Measurements from ENCODE around the gene GRIN3B. TPM values are rescaled to one million over a fixed set of nuclear protein-coding genes. Genes with fewer than 3 reads are reported as not detected.

The GRIN3B gene
- total and polyA plus RNA-seq, 2 donors (not counting 1 experiment from before 2014, with no cell fraction given): 0.10 to 0.42 TPM

DNA sequence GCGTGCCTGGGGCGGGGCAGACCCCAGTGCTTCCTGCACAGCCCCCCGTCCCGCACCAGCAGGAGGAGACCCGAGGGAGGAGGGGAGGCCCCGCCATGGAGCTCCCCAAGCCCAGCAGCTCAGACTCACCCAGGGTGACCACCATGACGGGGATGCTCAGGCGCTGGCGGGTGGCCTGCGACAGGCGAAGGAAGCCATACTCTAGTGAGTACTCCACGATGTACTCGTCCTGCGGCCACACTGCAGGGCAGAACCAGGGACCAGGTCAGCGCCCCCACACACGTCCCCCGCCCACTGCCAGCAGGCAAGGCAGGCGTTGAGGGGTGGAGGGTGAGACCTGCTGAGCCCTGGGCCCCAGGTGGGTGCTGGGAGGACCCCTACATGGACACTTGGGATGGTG, 12.1 kb downstream of the GRIN3B start:
- peaks cover 19% of the 10 kb centered on the region for H3K4me1 Mint-ChIP-seq
- H3K27ac Mint-ChIP-seq: no peak overlapping the region
- Histone ChIP-seq H2AFZ (ENCODE audit: insufficient read depth, low read depth, low read length, poor library complexity, severe bottlenecking) (no peak overlapping the region), H3K9me3 (ENCODE audit: control extremely low read depth in 1 of 3, control insufficient read depth in 2 of 3, insufficient read depth in 1 of 3, low read length in 2 of 3) (no peaks in the 10 kb centered on the region), H3K4me2 (replicated peaks; ENCODE audit: low read depth, low read length, poor library complexity, severe bottlenecking) (no peak overlapping the region), H3K36me3 (replicated peaks in 1 of 2; ENCODE audit: control extremely low read depth in 1 of 2, control insufficient read depth in 1 of 2, extremely low read depth in 1 of 2, insufficient read depth in 2 of 2, low read length in 1 of 2) (peaks cover 0 to 41% of the 10 kb centered on the region in 2 experiments), H3K4me3 (ENCODE audit: control extremely low read depth in 1 of 5, extremely low read depth in 1 of 5, insufficient read depth in 1 of 5, low read depth in 2 of 5, low read length in 4 of 5) (no peak overlapping the region), H3K79me2 (ENCODE audit: control insufficient read depth, insufficient read depth, low read length) (peaks cover 52% of the 10 kb centered on the region), H3K4me1 (ENCODE audit: control insufficient read depth in 2 of 2, insufficient read depth in 2 of 2, low read length in 2 of 2) (peaks cover 11 to 21% of the 10 kb centered on the region in 2 donors), H3K27me3 (replicated peaks in 1 of 4; ENCODE audit: control extremely low read depth in 1 of 4, control insufficient read depth in 3 of 4, insufficient read depth in 4 of 4, low read length in 3 of 4) (no peaks in the 10 kb centered on the region), H4K20me1 (ENCODE audit: control insufficient read depth, insufficient read depth, low read length, poor library complexity, severe bottlenecking) (peaks cover 81% of the 10 kb centered on the region), H3K9ac (ENCODE audit: low read length) (no peak overlapping the region), H3K27ac (ENCODE audit: low read length in 2 of 2) (no peak overlapping the region)
- no peak for DNase-seq
- CTCF ChIA-PET: no interaction called here
- H3K9me3 Mint-ChIP-seq (ENCODE audit: insufficient read depth): no peaks in the 10 kb centered on the region
- intact Hi-C loops (cut with micrococcal nuclease): no loop called here
- H3K27me3 Mint-ChIP-seq: no peaks in the 10 kb centered on the region
- POLR2A ChIA-PET: interaction anchor here (0.6 kb wide), 1 partner anchor 175 kb away, joined by 4 read pairs; no protein-coding TSS in a partner anchor
- H3K4me3 Mint-ChIP-seq: no peak overlapping the region
- 99% methylated on average over 16 of the region's 18 CpGs for WGBS (ENCODE audit: insufficient coverage)
- TF ChIP-seq, protein P1, sequence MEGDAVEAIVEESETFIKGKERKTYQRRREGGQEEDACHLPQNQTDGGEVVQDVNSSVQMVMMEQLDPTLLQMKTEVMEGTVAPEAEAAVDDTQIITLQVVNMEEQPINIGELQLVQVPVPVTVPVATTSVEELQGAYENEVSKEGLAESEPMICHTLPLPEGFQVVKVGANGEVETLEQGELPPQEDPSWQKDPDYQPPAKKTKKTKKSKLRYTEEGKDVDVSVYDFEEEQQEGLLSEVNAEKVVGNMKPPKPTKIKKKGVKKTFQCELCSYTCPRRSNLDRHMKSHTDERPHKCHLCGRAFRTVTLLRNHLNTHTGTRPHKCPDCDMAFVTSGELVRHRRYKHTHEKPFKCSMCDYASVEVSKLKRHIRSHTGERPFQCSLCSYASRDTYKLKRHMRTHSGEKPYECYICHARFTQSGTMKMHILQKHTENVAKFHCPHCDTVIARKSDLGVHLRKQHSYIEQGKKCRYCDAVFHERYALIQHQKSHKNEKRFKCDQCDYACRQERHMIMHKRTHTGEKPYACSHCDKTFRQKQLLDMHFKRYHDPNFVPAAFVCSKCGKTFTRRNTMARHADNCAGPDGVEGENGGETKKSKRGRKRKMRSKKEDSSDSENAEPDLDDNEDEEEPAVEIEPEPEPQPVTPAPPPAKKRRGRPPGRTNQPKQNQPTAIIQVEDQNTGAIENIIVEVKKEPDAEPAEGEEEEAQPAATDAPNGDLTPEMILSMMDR (IDR thresholded peaks at IDR 0.05): no peak
- TF ChIP-seq EZH2 (IDR thresholded peaks at IDR 0.05; ENCODE audit: borderline replicate concordance, insufficient read depth, low read depth, low read length, poor library complexity, severe bottlenecking): no peak
- ATAC-seq (ENCODE audit: low read depth): no peak

DNA sequence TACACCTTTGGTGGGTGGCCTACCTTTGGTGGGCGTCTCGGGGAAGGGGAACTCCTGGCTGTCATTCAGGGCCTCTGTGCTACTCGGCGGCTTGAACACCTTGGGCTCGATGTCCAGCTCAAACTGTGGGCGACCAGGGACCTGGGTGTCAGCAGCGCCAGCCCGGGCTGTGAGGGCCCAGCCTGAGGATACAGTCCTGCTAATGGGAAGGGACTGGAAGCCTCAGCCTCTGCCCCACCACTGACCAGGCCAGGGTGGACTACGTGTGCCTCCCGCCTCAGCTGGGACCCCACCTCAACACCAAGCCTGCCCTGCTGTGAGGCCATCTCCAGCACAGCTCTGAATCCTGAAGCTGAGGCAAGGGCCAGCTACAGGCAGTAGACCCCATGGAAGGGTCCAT, 13.0 kb downstream of the GRIN3B start:
- POLR2A ChIA-PET: no interaction called here
- Mint-ChIP-seq H3K9me3 (ENCODE audit: insufficient read depth) (no peaks in the 10 kb centered on the region), H3K4me3 (no peak overlapping the region), H3K27ac (no peak overlapping the region), H3K27me3 (no peaks in the 10 kb centered on the region), H3K4me1 (peaks cover 27% of the 10 kb centered on the region)
- Histone ChIP-seq H3K4me2 (replicated peaks; ENCODE audit: low read depth, low read length, poor library complexity, severe bottlenecking) (no peak overlapping the region), H3K9ac (ENCODE audit: low read length) (no peak overlapping the region), H3K9me3 (ENCODE audit: control extremely low read depth in 1 of 3, control insufficient read depth in 2 of 3, insufficient read depth in 1 of 3, low read length in 2 of 3) (no peaks in the 10 kb centered on the region), H3K4me1 (ENCODE audit: control insufficient read depth in 2 of 2, insufficient read depth in 2 of 2, low read length in 2 of 2) (peaks cover 20 to 30% of the 10 kb centered on the region in 2 donors), H4K20me1 (ENCODE audit: control insufficient read depth, insufficient read depth, low read length, poor library complexity, severe bottlenecking) (peaks cover 90% of the 10 kb centered on the region), H3K79me2 (ENCODE audit: control insufficient read depth, insufficient read depth, low read length) (peaks cover 61% of the 10 kb centered on the region), H3K27ac (ENCODE audit: low read length in 2 of 2) (no peak overlapping the region), H3K4me3 (ENCODE audit: control extremely low read depth in 1 of 5, extremely low read depth in 1 of 5, insufficient read depth in 1 of 5, low read depth in 2 of 5, low read length in 4 of 5) (no peak overlapping the region), H2AFZ (ENCODE audit: insufficient read depth, low read depth, low read length, poor library complexity, severe bottlenecking) (no peak overlapping the region), H3K36me3 (replicated peaks in 1 of 2; ENCODE audit: control extremely low read depth in 1 of 2, control insufficient read depth in 1 of 2, extremely low read depth in 1 of 2, insufficient read depth in 2 of 2, low read length in 1 of 2) (peaks cover 0 to 43% of the 10 kb centered on the region in 2 experiments), H3K27me3 (replicated peaks in 1 of 4; ENCODE audit: control extremely low read depth in 1 of 4, control insufficient read depth in 3 of 4, insufficient read depth in 4 of 4, low read length in 3 of 4) (no peaks in the 10 kb centered on the region)
- intact Hi-C loops (cut with micrococcal nuclease): no loop called here
- TF ChIP-seq EZH2 (IDR thresholded peaks at IDR 0.05; ENCODE audit: borderline replicate concordance, insufficient read depth, low read depth, low read length, poor library complexity, severe bottlenecking): no peak
- TF ChIP-seq, protein P1 (IDR thresholded peaks at IDR 0.05): no peak
- no peak for ATAC-seq (ENCODE audit: low read depth)
- CTCF ChIA-PET: no interaction called here
- no peak for DNase-seq
- WGBS (ENCODE audit: insufficient coverage): 95% methylated on average over 10 of the region's 10 CpGs

All from B cell (primary cell).